Measurements from ENCODE around the gene FRYL. TPM values are rescaled to one million over a fixed set of nuclear protein-coding genes. Genes with fewer than 3 reads are reported as not detected.

The FRYL gene
- total RNA-seq, 1 donor from 2014 or later: 93.3 TPM

DNA sequence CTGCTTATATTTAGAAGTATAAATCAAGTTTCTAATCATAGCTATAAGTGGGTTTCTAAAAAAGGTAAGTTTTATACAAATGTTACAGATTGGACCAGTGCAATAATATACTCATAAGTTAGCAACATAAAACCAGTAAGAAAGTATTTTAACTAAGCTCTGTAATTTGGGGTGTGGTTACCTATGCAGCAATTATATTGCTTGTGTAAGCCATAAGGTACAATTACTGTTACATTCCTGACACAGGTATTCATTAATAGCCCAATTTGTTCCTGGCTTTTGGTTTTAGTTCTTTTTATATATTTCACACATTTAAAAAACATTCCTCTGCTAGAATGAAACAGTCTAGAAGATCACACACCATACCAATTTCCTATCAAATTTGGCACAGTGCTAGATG, 115.1 kb downstream of the FRYL start:
- Mint-ChIP-seq H3K36me3 (ENCODE audit: low read depth, unreplicated experiment) (no peaks in the 10 kb centered on the region), H3K27me3 (ENCODE audit: unreplicated experiment) (no peaks in the 10 kb centered on the region), H3K27ac (ENCODE audit: unreplicated experiment) (no peak overlapping the region), H3K4me1 (ENCODE audit: unreplicated experiment) (peaks cover 26% of the 10 kb centered on the region), H3K4me3 (ENCODE audit: unreplicated experiment) (no peak overlapping the region), H3K9me3 (ENCODE audit: unreplicated experiment) (no peaks in the 10 kb centered on the region)
- TF ChIP-seq, protein P1, sequence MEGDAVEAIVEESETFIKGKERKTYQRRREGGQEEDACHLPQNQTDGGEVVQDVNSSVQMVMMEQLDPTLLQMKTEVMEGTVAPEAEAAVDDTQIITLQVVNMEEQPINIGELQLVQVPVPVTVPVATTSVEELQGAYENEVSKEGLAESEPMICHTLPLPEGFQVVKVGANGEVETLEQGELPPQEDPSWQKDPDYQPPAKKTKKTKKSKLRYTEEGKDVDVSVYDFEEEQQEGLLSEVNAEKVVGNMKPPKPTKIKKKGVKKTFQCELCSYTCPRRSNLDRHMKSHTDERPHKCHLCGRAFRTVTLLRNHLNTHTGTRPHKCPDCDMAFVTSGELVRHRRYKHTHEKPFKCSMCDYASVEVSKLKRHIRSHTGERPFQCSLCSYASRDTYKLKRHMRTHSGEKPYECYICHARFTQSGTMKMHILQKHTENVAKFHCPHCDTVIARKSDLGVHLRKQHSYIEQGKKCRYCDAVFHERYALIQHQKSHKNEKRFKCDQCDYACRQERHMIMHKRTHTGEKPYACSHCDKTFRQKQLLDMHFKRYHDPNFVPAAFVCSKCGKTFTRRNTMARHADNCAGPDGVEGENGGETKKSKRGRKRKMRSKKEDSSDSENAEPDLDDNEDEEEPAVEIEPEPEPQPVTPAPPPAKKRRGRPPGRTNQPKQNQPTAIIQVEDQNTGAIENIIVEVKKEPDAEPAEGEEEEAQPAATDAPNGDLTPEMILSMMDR (IDR thresholded peaks at IDR 0.05; ENCODE audit: unreplicated experiment): no peak
- DNase-seq (ENCODE audit: low spot score): no peak

DNA sequence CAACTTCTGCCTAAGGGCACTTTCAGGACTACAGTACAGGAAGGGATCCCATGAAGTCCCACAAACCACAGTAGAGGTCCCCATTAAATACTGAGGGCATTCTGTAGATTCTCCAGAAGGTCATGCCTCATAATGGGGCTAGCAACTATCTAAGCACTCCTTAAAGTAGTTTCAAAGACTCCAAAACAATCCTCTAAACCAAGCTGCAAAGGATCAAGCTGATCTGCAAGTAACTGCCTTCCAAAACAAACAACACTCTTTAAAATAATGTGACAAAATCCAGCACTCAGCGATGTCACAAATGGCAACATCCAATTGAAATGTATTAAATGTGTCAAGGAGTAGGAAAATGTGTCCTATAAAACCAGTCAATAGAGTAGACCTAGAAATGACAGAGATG, 118.7 kb downstream of the FRYL start:
- Mint-ChIP-seq H3K27ac (ENCODE audit: unreplicated experiment) (no peak overlapping the region), H3K36me3 (ENCODE audit: low read depth, unreplicated experiment) (no peaks in the 10 kb centered on the region), H3K4me3 (ENCODE audit: unreplicated experiment) (no peak overlapping the region), H3K9me3 (ENCODE audit: unreplicated experiment) (no peaks in the 10 kb centered on the region), H3K4me1 (ENCODE audit: unreplicated experiment) (peaks cover 14% of the 10 kb centered on the region), H3K27me3 (ENCODE audit: unreplicated experiment) (no peaks in the 10 kb centered on the region)
- TF ChIP-seq, protein P1 (IDR thresholded peaks at IDR 0.05; ENCODE audit: unreplicated experiment): no peak
- DNase-seq (ENCODE audit: low spot score): no peak

DNA sequence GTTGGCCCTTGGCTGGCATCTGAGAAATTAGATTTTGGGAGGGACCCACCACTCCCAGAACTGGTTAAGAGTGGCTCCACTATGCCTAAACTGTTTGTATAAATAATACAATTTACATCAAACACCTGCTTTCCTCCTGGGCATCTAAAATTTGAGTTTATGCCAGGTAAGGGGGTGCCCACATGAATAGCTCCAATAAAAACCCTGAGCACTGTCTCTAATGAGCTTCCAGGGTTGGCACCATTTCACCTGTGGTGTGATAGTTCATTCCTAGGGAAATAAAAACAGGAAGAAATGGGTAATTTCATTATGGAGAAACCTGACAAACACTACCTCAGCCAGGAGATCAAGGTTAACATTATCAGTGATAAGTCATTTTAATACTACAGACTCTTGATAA, 119.7 kb downstream of the FRYL start:
- Mint-ChIP-seq H3K4me3 (ENCODE audit: unreplicated experiment) (no peak overlapping the region), H3K27ac (ENCODE audit: unreplicated experiment) (no peak overlapping the region), H3K9me3 (ENCODE audit: unreplicated experiment) (no peaks in the 10 kb centered on the region), H3K4me1 (ENCODE audit: unreplicated experiment) (peaks cover 14% of the 10 kb centered on the region), H3K36me3 (ENCODE audit: low read depth, unreplicated experiment) (no peaks in the 10 kb centered on the region), H3K27me3 (ENCODE audit: unreplicated experiment) (no peaks in the 10 kb centered on the region)
- TF ChIP-seq, protein P1 (IDR thresholded peaks at IDR 0.05; ENCODE audit: unreplicated experiment): no peak
- no peak for DNase-seq (ENCODE audit: low spot score)

DNA sequence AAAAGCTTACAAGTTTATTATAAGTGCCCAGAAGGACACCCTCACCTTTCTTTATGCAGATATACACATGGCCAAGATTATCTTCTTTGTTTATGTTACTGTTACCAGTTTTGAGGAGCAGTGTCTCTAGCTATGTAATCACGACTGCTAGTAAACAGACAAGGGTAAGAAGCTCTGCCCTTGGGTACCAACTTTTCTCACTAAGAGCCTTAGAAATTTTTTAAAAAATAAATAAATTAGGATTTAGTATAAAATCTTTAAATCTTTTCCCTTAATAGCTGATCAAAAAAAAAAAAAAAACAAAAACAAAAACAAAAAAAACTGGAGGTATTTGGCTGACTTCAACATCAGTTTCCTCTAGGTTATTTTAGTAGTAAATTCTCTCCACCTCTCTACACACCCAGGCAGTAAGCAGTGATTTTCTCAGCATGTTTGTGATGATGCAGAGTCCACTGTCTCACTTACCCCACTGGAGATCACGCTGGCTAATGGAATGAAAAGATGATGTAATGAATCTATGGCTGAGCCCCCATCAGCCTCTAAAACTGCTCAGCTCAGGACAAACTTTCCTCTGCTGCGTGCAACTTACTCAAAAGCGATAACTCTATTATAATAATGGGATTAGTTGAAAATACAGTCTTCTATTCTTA, 125.9 kb downstream of the FRYL start:
- H3K36me3 Mint-ChIP-seq (ENCODE audit: low read depth, unreplicated experiment): peaks cover 14% of the 10 kb centered on the region
- H3K4me3 Mint-ChIP-seq (ENCODE audit: unreplicated experiment): no peak overlapping the region
- TF ChIP-seq, protein P1 (IDR thresholded peaks at IDR 0.05; ENCODE audit: unreplicated experiment): no peak
- H3K4me1 Mint-ChIP-seq (ENCODE audit: unreplicated experiment): peaks cover 13% of the 10 kb centered on the region
- DNase-seq (ENCODE audit: low spot score): no peak
- no peaks in the 10 kb centered on the region for H3K9me3 Mint-ChIP-seq (ENCODE audit: unreplicated experiment)
- no peak overlapping the region for H3K27ac Mint-ChIP-seq (ENCODE audit: unreplicated experiment)
- H3K27me3 Mint-ChIP-seq (ENCODE audit: unreplicated experiment): no peaks in the 10 kb centered on the region

DNA sequence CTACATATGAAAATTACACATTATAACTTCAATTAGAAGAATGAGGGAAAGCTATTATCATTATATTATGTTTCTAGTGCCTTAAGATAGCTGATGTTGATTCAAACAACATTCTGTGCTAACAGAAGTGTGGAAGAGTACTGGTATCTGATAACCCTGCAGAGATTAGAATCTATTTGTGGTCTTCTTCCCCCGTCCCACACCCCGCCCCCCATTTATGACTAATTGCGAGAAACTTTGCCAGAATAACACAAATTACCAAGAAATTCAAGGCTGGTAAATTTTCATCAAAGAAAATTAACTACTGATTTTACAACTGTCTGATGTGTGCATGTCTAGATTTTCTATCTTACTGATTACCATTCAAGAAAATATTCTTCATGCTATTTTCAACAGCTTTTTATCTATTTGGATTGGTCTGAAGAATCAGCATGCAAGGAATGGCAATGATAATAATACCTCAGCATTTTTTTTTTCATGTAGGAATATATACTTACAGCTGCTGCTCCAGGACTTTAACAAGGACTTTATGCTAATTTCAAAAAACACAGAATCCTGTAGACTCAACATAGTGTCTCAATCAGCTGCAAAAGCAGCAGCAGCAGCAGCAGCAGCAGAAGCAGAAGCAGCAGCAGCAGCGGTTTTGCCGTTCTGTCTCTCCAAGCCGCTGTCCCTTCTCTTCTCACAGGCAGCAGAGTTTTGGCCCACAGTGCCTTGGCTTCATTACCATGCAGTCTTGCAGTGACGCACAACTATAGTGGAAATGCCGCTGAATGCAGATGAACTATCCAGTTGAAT, 126.7 kb downstream of the FRYL start:
- TF ChIP-seq, protein P1 (IDR thresholded peaks at IDR 0.05; ENCODE audit: unreplicated experiment): no peak
- Mint-ChIP-seq H3K9me3 (ENCODE audit: unreplicated experiment) (no peaks in the 10 kb centered on the region), H3K4me3 (ENCODE audit: unreplicated experiment) (no peak overlapping the region), H3K27ac (ENCODE audit: unreplicated experiment) (no peak overlapping the region), H3K27me3 (ENCODE audit: unreplicated experiment) (no peaks in the 10 kb centered on the region), H3K36me3 (ENCODE audit: low read depth, unreplicated experiment) (peaks cover 14% of the 10 kb centered on the region), H3K4me1 (ENCODE audit: unreplicated experiment) (peaks cover 13% of the 10 kb centered on the region)
- no peak for DNase-seq (ENCODE audit: low spot score)

Measured in endothelial cell (in vitro differentiated cells).